Stromal cell of bone marrow (primary cell): ENCODE measurements around the gene ARHGAP33.
"Not testable (repeated sequence)": the region's sequence is repeated elsewhere in the genome, so short reads cannot be mapped to it uniquely, and the experiment has no call there.

ENCODE experiments used
- DNase-seq: peaks from one replicate; pipeline ENCODE4 v3.0.0-alpha.2; 2012; ENCODE audit warnings: low read depth

Gene ARHGAP33

DNA sequence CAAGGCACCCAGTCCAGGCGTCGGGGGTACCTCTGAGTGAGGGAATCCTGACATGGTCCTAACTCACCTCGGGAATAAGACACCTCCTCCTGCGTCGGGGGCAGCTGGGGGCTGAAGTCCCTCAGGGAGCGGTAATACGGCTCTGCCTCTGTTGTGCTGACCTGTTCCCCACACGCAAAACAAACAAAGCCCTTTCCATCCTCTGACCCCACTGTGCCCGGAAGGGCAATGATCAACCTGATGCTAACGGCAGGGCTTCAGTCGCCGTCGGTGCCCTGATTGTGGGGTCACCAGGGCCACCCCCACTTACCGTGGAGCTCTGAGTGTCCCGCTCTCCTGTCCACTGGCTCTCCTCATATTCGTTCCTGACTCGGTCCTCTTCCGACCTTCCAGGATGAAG is 55.6 kb downstream of the ARHGAP33 start:
- DNase-seq = no peak

DNA sequence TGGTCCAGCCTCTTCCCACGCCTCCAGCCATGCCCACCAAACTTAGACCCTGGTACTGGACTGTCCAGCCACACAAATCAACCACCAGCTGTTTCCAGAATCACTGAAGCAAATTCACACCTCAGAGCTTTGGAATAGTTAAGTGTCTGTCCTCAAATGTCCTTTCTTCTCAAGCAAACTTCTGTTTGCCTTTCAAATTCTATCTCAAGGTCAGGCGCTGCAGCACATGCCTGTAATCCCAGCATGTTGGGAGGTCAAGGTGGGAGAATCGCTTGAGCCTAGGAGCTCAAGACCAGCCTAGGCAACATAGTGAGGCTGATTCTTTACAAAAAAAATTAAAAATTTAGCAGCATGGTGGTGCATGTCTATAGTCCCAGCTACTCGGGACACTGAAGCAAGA is 56.7 kb downstream of the ARHGAP33 start:
- no peak for DNase-seq

DNA sequence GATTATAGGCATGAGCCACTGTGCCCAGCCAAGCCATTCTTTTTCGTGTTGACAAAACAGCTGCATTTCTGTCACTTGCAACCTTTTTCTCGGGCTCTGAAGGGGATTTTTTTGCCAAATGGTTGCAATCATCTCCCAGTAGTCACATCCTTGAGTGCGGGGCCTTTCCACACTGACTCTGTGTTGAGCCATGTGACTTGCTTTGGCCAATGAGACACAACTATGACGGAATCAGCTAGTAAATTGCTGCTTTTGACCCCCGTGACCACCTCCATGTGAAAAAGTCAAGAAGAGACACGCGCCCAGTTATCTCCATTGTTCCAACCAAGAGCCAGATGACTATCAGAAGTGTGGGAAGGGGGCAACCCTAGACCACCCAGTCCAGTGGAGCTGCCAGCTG is 58.6 kb downstream of the ARHGAP33 start:
- DNase-seq = no peak

DNA sequence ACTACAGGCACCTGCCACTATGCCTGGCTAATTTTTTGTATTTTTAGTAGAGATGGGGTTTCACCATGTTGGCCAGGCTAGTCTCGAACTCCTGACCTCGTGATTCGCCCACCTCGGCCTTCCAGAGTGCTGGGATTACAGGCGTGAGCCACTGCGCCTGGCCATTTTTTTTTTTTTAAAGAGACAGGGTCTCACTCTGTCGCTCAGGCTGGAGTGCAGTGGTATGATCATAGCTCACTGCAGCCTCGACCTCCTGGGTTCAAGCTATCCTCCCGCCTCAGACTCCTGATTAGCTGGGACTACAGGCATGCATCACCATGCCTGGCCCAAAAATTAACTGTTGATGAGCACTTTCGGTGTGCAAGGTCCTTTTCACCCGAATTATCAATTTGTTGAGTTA is 60.7 kb downstream of the ARHGAP33 start:
- DNase-seq = not testable (repeated sequence)
